Suprapubic skin (tissue), 4 donors: Measurements from ENCODE around the gene GRIN1. TPM values are rescaled to one million over a fixed set of nuclear protein-coding genes. Genes with fewer than 3 reads are reported as not detected.

Source experiments
- DNase-seq, 2 donors: peaks; one replicate each; pipeline ENCODE4 v3.0.0-alpha.2; 2019; ENCODE audit warnings: low spot score in 2 of 2
- H3K27ac ChIP-seq: fragments of 200-600 bp; sonication (generic); one replicate; pipeline ENCODE4 v1.5.1; 2019
- H3K27me3 ChIP-seq: fragments of 200-600 bp; sonication (generic); one replicate; pipeline ENCODE4 v1.5.1; 2019
- H3K36me3 ChIP-seq: fragments of 200-600 bp; sonication (generic); one replicate; pipeline ENCODE4 v1.5.1; 2019
- H3K4me1 ChIP-seq: fragments of 200-600 bp; sonication (generic); one replicate; pipeline ENCODE4 v1.5.1; 2019
- H3K4me3 ChIP-seq: fragments of 200-600 bp; sonication (generic); one replicate; pipeline ENCODE4 v1.5.1; 2019; ENCODE audit warnings: mild to moderate bottlenecking
- H3K9me3 ChIP-seq: fragments of 200-600 bp; sonication (generic); one replicate; pipeline ENCODE4 v1.5.1; 2019
- CTCF ChIP-seq, 2 donors: fragments of 200-600 bp in 1 of 2; fragments of 450-650 bp in 1 of 2; sonication (generic) in 1 of 2; IDR thresholded peaks; one replicate each; pipeline ENCODE4 v1.5.1; 2016 to 2019; ENCODE audit warnings: antibody characterized with exemption in 2 of 2, mild to moderate bottlenecking in 1 of 2, moderate library complexity in 1 of 2
- EP300 ChIP-seq: sonication (generic); formaldehyde crosslinking; IDR thresholded peaks from one replicate; pipeline ENCODE4 v1.6.1; 2017; ENCODE audit warnings: antibody characterized with exemption
- POLR2A ChIP-seq, 2 donors: fragments of 450-650 bp; IDR thresholded peaks; one replicate each; pipeline ENCODE4 v1.6.1; 2017; ENCODE audit warnings: antibody characterized with exemption in 2 of 2, mild to moderate bottlenecking in 2 of 2, moderate library complexity in 2 of 2
- POLR2AphosphoS5 ChIP-seq, 3 donors: sonication (generic); formaldehyde crosslinking; IDR thresholded peaks; one replicate each; pipeline ENCODE4 v1.6.1; 2017; ENCODE audit warnings: antibody characterized with exemption in 3 of 3
- WGBS: methylation state at CpG from one replicate; pipeline ENCODE4 v1.1.5; 2018; 5-methylcytosine and 5-hydroxymethylcytosine counted together
- total RNA-seq, 4 donors: library from RNA; depleted of rRNA; stranded (reverse); fragments of >200 nt; gene quantifications; one replicate each; pipeline ENCODE4 v1.1.0, GENCODE V29; 2016

GRIN1 gene
- total RNA-seq, 4 donors from 2014 or later, result 0.16 to 0.25 (median 0.16) TPM; not detected in 1

- no peak for TF ChIP-seq CTCF (IDR thresholded peaks at IDR 0.05)
- no peak for TF ChIP-seq POLR2AphosphoS5 (IDR thresholded peaks at IDR 0.05)
- TF ChIP-seq EP300, result no peak
- TF ChIP-seq POLR2A (IDR thresholded peaks at IDR 0.05), result no peak
Measured at GRCh38 chr9:137194909-137195308, 56.0 kb downstream of the GRIN1 start.

DNA sequence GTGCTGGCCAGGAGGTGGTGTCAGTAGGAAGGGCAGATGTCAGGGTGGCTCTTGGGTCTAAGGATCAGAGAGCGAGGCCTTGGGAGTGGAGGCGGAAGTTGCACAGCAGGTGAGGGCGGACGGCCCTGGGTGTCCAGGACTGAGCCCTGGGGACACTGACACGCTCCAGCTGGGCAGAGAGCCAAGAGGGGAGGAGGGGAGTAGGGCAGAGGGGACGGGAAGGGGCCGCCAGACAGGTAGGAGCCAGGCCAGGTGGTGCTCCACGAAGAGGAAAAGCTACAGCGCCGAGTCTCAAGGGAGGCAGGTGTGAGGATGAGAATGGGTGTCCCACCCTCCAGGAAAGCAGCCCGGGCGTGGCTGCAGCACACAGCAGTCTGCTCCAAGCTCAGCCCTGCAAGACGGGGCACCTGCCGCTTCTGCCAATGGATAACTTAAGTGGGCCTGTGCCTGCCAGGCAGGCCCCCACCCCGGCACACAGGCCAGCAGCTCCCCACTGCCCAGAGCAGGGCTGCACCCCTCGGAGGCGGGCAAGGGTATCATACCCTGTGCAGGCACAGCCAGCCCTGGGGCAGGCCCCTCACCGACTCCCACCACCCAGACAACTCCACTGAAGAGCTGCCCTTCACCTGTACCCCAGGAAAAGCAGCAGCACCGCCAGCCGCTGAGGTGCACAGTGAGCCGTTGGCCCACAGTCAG is 56.7 kb downstream of the GRIN1 start:
- H3K4me1 ChIP-seq, result peaks cover 52% of the 10 kb centered on the region
- DNase-seq, result no peak

More at GRCh38 chr9:137194909-137195308, 56.0 kb downstream of the GRIN1 start:
- H3K27me3 ChIP-seq, result no peaks in the 10 kb centered on the region
- H3K36me3 ChIP-seq, result peaks cover 24% of the 10 kb centered on the region
- H3K9me3 ChIP-seq, result no peaks in the 10 kb centered on the region
- DNase-seq, result no peak
- H3K27ac ChIP-seq, result no peak overlapping the region
- peak overlapping the region; percentile 15 for H3K4me3 ChIP-seq
- 62% methylated on average over 9 of the region's 10 CpGs for WGBS
- H3K4me1 ChIP-seq, result peaks cover 60% of the 10 kb centered on the region

GRCh38 chr9:137198051-137198901 is 59.3 kb downstream of the GRIN1 start:
- no peaks in the 10 kb centered on the region for H3K9me3 ChIP-seq
- H3K4me3 ChIP-seq, result peak overlapping the region; percentile 59
- WGBS, result 53% methylated on average over 4 of the region's 19 CpGs

More for the DNA sequence above, 56.7 kb downstream of the GRIN1 start:
- TF ChIP-seq EP300 (no peak), POLR2AphosphoS5 (IDR thresholded peaks at IDR 0.05) (no peak), POLR2A (IDR thresholded peaks at IDR 0.05) (no peak), CTCF (IDR thresholded peaks at IDR 0.05) (no peak)
- Histone ChIP-seq H3K9me3 (no peaks in the 10 kb centered on the region), H3K27me3 (no peaks in the 10 kb centered on the region), H3K27ac (no peak overlapping the region), H3K36me3 (peaks cover 16% of the 10 kb centered on the region), H3K4me3 (peak overlapping the region; percentile 15)
- WGBS, result 55% methylated on average over 11 of the region's 21 CpGs

GRCh38 chr9:137198902-137199283 is 59.9 kb downstream of the GRIN1 start:
- H3K4me1 ChIP-seq, result peaks cover 76% of the 10 kb centered on the region
- peak overlapping the region; percentile 59 for H3K4me3 ChIP-seq
- 70% methylated on average over 2 of the region's 11 CpGs for WGBS
- H3K9me3 ChIP-seq, result no peaks in the 10 kb centered on the region
- H3K27me3 ChIP-seq, result no peaks in the 10 kb centered on the region
- H3K36me3 ChIP-seq, result no peaks in the 10 kb centered on the region
- no peak for DNase-seq
- no peak overlapping the region for H3K27ac ChIP-seq
- TF ChIP-seq CTCF (IDR thresholded peaks at IDR 0.05), result no peak

More at GRCh38 chr9:137198051-137198901, 59.3 kb downstream of the GRIN1 start:
- DNase-seq, result no peak
- Histone ChIP-seq H3K27ac (no peak overlapping the region), H3K4me1 (peaks cover 70% of the 10 kb centered on the region), H3K27me3 (no peaks in the 10 kb centered on the region), H3K36me3 (no peaks in the 10 kb centered on the region)
- TF ChIP-seq EP300, result no peak

- no peaks in the 10 kb centered on the region for H3K9me3 ChIP-seq
- peak overlapping the region; percentile 59 for H3K4me3 ChIP-seq
- H3K4me1 ChIP-seq, result peaks cover 77% of the 10 kb centered on the region
- WGBS, result no CpG with 5 or more reads among the region's 51 CpGs
- no peaks in the 10 kb centered on the region for H3K27me3 ChIP-seq
- no peaks in the 10 kb centered on the region for H3K36me3 ChIP-seq
- TF ChIP-seq POLR2AphosphoS5 (IDR thresholded peaks at IDR 0.05) (no peak), CTCF (IDR thresholded peaks at IDR 0.05) (no peak)
- H3K27ac ChIP-seq, result no peak overlapping the region
- no peak for DNase-seq
Measured at GRCh38 chr9:137199411-137200121, 60.6 kb downstream of the GRIN1 start.
